Measurements from ENCODE around the gene NAGK.
"Not testable (repeated sequence)": the region's sequence is repeated elsewhere in the genome, so short reads cannot be mapped to it uniquely, and the experiment has no call there.

DNA sequence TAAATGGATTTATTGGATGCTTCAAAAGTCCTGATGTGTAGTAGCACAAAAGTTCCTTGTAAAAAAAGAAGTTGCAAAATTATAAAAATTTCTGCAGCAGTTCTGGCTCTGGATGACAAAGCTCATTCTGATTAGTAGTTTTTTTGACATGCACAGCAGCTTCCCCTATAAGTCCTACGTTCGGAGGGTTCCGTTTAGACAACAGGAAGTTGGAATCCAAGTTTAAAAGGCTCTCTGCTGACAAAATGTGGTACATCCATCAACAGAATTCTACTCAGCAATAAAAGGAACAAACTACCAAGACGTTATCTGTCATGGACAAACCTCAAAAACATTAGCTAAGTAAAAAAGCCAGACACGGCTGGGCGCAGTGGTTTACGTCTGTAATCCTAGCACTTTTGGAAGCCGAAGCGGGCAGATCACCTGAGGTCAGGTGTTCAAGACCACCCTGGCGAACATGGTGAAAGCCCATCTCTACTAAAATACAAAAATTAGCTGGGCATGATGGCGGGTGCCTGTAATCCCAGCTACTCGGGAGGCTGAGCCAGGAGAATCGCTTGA lies 15.4 kb downstream of the NAGK start:
- not testable (repeated sequence) for TF ChIP-seq POLR2AphosphoS5 (IDR thresholded peaks at IDR 0.05; ENCODE audit: insufficient read depth in 1 of 2, low read depth in 1 of 2)
- TF ChIP-seq, protein P1, sequence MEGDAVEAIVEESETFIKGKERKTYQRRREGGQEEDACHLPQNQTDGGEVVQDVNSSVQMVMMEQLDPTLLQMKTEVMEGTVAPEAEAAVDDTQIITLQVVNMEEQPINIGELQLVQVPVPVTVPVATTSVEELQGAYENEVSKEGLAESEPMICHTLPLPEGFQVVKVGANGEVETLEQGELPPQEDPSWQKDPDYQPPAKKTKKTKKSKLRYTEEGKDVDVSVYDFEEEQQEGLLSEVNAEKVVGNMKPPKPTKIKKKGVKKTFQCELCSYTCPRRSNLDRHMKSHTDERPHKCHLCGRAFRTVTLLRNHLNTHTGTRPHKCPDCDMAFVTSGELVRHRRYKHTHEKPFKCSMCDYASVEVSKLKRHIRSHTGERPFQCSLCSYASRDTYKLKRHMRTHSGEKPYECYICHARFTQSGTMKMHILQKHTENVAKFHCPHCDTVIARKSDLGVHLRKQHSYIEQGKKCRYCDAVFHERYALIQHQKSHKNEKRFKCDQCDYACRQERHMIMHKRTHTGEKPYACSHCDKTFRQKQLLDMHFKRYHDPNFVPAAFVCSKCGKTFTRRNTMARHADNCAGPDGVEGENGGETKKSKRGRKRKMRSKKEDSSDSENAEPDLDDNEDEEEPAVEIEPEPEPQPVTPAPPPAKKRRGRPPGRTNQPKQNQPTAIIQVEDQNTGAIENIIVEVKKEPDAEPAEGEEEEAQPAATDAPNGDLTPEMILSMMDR (IDR thresholded peaks at IDR 0.05), result not testable (repeated sequence)

All from vagina (tissue), 2 donors.